ENCODE measurements around the gene PTPRN2.

GRCh38 chr7:157555944-157556641 is 1031.5 kb downstream of the PTPRN2 start:
- TF ChIP-seq CTCF (conservative IDR thresholded peaks at IDR 0.05 in 1 of 2, IDR thresholded peaks at IDR 0.05 in 1 of 2; ENCODE audit: low read depth in 1 of 2, low read length in 2 of 2): no peak
- no peak for TF ChIP-seq EZH2 (IDR thresholded peaks at IDR 0.05; ENCODE audit: low read length, missing control alignments)

Data from fibroblast of lung (primary cell).